CD8-positive, alpha-beta memory T cell (primary cell): ENCODE data around the gene KDM3B. TPM values are rescaled to one million over a fixed set of nuclear protein-coding genes. Genes with fewer than 3 reads are reported as not detected.
"Not testable (repeated sequence)": the region's sequence is repeated elsewhere in the genome, so short reads cannot be mapped to it uniquely, and the experiment has no call there.

ENCODE experiments used
- CTCF ChIA-PET: fragments of 350-600 bp; sonication (Branson Sonifier 250); formaldehyde crosslinking; loops from one replicate; lab custom pipeline; 2021; ENCODE audit warnings: antibody characterized with exemption; lab: Charles Lee
- POLR2A ChIA-PET: fragments of 350-600 bp; sonication (Branson Sonifier 250); formaldehyde crosslinking; loops from one replicate; lab custom pipeline; 2021; ENCODE audit warnings: antibody characterized with exemption; lab: Charles Lee
- DNase-seq, 5 donors: peaks; one replicate each; pipeline versions ENCODE4 v3.0.0 to v3.0.0-alpha.2; 2020 to 2022; ENCODE audit warnings: mixed read lengths in 1 of 5
- H3K27ac ChIP-seq: one replicate; pipeline ENCODE4 v1.7.0; 2013; ENCODE audit warnings: low read depth, mild to moderate bottlenecking, low read length, moderate library complexity
- H3K27me3 ChIP-seq: 2 replicates; pipeline ENCODE4 v1.7.0; 2013; ENCODE audit warnings: low read length, mild to moderate bottlenecking; ENCODE audit not compliant: insufficient read depth, poor library complexity, severe bottlenecking
- H3K36me3 ChIP-seq: 2 replicates; pipeline ENCODE4 v1.7.0; 2013; ENCODE audit warnings: mild to moderate bottlenecking, low read length, moderate library complexity; ENCODE audit not compliant: insufficient read depth
- H3K4me1 ChIP-seq: 2 replicates; pipeline ENCODE4 v1.7.0; 2013; ENCODE audit warnings: mild to moderate bottlenecking, low read length, moderate library complexity; ENCODE audit not compliant: insufficient read depth
- H3K4me3 ChIP-seq: 2 replicates; pipeline ENCODE4 v1.7.0; 2013; ENCODE audit warnings: mild to moderate bottlenecking, low read length
- H3K9me3 ChIP-seq: 2 replicates; pipeline ENCODE4 v1.7.0; 2013; ENCODE audit warnings: mild to moderate bottlenecking, low read length
- H3K27ac Mint-ChIP-seq, 8 donors: one replicate each; pipeline ENCODE4 v1.8.0; 2020 to 2021; ENCODE audit warnings: mixed read lengths in 8 of 8, mild to moderate bottlenecking in 6 of 8, inconsistent platforms in 3 of 8, moderate library complexity in 3 of 8
- H3K27me3 Mint-ChIP-seq, 2 donors: one replicate each; pipeline ENCODE4 v1.8.0; 2020 to 2021; ENCODE audit warnings: mixed read lengths in 2 of 2, mild to moderate bottlenecking in 1 of 2, moderate library complexity in 1 of 2
- H3K36me3 Mint-ChIP-seq, 3 donors: one replicate each; pipeline ENCODE4 v1.8.0; 2020 to 2021; ENCODE audit warnings: mixed read lengths in 3 of 3, inconsistent platforms in 1 of 3, mild to moderate bottlenecking in 1 of 3
- H3K4me1 Mint-ChIP-seq, 3 donors: one replicate each; pipeline ENCODE4 v1.8.0; 2020 to 2021; ENCODE audit warnings: mixed read lengths in 3 of 3, inconsistent platforms in 1 of 3, mild to moderate bottlenecking in 1 of 3
- H3K4me3 Mint-ChIP-seq, 7 donors: one replicate each; pipeline ENCODE4 v1.8.0; 2020 to 2021; ENCODE audit warnings: mixed read lengths in 7 of 7, mild to moderate bottlenecking in 6 of 7, moderate library complexity in 4 of 7, inconsistent platforms in 2 of 7
- H3K9me3 Mint-ChIP-seq, 5 donors: one replicate each; pipeline ENCODE4 v1.8.0; 2020 to 2022; ENCODE audit warnings: mixed read lengths in 5 of 5, mild to moderate bottlenecking in 3 of 5, moderate library complexity in 2 of 5, inconsistent platforms in 1 of 5
- polyA plus RNA-seq: library from polyadenylated mRNA; unstranded; fragments of 300-500 nt; fragmentation: Illumina TruSeq; gene quantifications from one replicate; pipeline ENCODE4 v1.2.3, GENCODE V29; 2021
- total RNA-seq, 2 experiments: library from RNA; stranded (reverse); gene quantifications; one replicate each; pipeline ENCODE4 v1.2.3, GENCODE V29; 2021

The KDM3B gene
- total and polyA plus RNA-seq, 3 experiments from 2014 or later, result 14.7 to 44.7 (median 42.4) TPM

DNA sequence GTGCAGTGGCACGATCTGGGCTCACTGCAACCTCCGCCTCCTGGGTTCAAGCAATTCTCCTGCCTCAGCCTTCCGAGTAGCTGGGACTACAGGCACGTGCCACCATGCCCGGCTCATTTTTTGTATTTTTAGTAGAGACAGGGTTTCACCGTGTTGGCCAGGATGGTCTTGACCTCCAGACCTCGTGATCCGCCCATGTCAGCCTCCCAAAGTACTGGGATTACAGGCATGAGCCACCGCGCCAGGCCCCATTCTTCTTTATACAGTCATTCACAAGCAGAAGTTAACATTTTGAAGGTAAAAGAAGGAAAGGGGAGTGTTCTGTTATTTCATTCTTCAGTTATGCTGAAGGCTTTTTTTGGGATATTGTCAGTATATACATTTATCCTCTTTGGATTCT lies 37.4 kb downstream of the KDM3B start:
- H3K27ac Mint-ChIP-seq, CTCF ChIA-PET, H3K9me3 ChIP-seq: not testable (repeated sequence)

DNA sequence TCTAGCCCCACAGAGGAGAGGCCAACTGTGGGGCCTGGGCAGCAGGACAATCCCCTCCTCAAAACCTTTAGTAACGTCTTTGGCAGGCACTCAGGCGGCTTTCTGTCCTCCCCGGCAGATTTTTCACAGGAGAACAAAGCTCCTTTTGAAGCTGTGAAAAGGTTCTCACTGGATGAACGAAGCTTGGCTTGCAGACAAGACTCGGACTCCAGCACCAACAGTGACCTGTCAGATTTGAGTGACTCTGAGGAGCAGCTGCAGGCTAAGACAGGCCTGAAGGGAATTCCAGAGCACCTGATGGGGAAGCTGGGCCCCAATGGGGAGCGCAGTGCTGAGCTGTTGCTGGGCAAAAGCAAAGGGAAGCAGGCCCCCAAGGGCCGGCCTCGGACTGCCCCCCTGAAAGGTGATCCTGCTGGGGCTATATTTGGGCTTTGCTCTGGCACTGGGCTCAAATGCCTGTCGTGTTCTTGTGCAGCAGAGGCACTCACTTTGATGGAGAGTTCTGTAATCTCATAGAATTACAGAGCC lies 39.4 kb downstream of the KDM3B start:
- POLR2A ChIA-PET, result no interaction called here
- H3K4me3 Mint-ChIP-seq, result no peak overlapping the region
- no peaks in the 10 kb centered on the region for H3K9me3 ChIP-seq
- H3K27me3 ChIP-seq, result no peaks in the 10 kb centered on the region
- H3K27me3 Mint-ChIP-seq, result no peaks in the 10 kb centered on the region
- H3K4me1 Mint-ChIP-seq, result no peaks in the 10 kb centered on the region
- H3K27ac Mint-ChIP-seq, result peak overlapping the region in 1 of 8 donors; percentile 81
- H3K36me3 ChIP-seq, result peaks cover 40% of the 10 kb centered on the region
- no peaks in the 10 kb centered on the region for H3K4me1 ChIP-seq
- H3K36me3 Mint-ChIP-seq, result peaks cover 3 to 82% (median 29%) of the 10 kb centered on the region in 3 donors
- H3K4me3 ChIP-seq, result no peak overlapping the region
- H3K27ac ChIP-seq, result no peak overlapping the region
- no peak for DNase-seq
- no peaks in the 10 kb centered on the region for H3K9me3 Mint-ChIP-seq
- CTCF ChIA-PET, result interaction anchor here (1.2 kb wide), 1 partner anchor 58 kb away, joined by 3 read pairs; no protein-coding TSS in a partner anchor

More for the DNA sequence above, 37.4 kb downstream of the KDM3B start:
- H3K27me3 Mint-ChIP-seq, H3K4me3 Mint-ChIP-seq, H3K9me3 Mint-ChIP-seq, H3K4me3 ChIP-seq, H3K4me1 ChIP-seq, POLR2A ChIA-PET, H3K4me1 Mint-ChIP-seq, DNase-seq, H3K27me3 ChIP-seq, H3K27ac ChIP-seq: not testable (repeated sequence)
- peaks cover 8 to 82% (median 34%) of the 10 kb centered on the region in 3 donors for H3K36me3 Mint-ChIP-seq
- peaks cover 50% of the 10 kb centered on the region for H3K36me3 ChIP-seq

DNA sequence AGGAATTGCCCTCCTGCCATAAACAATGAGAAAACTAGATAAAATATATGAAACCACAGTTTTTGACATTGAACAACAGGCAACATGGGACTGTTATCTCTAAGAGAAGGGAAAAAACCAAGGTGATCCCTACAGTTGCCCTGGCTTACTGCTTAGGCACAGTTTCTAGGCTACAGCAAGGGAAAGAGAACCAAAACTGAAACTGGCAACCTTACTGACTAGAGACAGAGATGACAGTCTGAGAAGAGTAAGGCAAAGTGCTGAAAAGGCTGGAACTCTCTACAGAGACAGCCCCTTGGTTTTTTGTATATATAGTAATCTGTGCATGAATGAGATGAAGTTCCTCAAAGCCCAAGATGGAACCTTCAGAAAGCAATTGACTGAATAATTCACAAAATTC lies 50.2 kb downstream of the KDM3B start:
- H3K27me3 Mint-ChIP-seq, result no peaks in the 10 kb centered on the region
- ChIA-PET CTCF (no interaction called here), POLR2A (no interaction called here)
- peak overlapping the region in 3 of 8 donors; percentile 33 to 74 (median 73) for H3K27ac Mint-ChIP-seq
- no peak overlapping the region for H3K4me3 ChIP-seq
- H3K27ac ChIP-seq, result no peak overlapping the region
- no peaks in the 10 kb centered on the region for H3K9me3 Mint-ChIP-seq
- no peaks in the 10 kb centered on the region for H3K4me1 ChIP-seq
- no peak for DNase-seq
- H3K9me3 ChIP-seq, result no peaks in the 10 kb centered on the region
- H3K36me3 Mint-ChIP-seq, result peaks cover 3 to 71% (median 25%) of the 10 kb centered on the region in 3 donors
- H3K4me1 Mint-ChIP-seq, result peaks cover 3 to 7% (median 5%) of the 10 kb centered on the region in 3 donors
- no peaks in the 10 kb centered on the region for H3K27me3 ChIP-seq
- no peak overlapping the region for H3K4me3 Mint-ChIP-seq
- H3K36me3 ChIP-seq, result peaks cover 34% of the 10 kb centered on the region

DNA sequence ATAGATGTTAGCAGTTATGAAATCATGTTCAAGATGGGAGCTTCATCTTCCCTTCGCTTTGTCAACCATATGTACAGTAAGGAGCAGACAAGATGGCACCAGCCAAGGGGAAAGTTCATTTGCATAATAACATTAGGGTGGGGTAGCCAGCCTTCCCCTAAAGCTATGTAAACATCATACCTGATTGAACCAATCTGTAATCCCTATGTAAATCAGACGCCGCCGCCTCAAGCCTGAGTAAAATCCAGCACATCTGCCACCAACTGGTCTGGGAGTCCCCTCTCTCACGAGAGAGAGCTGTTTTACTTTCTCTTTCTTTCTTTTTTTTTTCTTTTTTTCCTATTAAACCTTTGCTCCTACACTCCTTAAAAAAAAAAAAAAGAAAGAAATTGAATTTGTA lies 55.5 kb downstream of the KDM3B start:
- Histone ChIP-seq H3K27ac (no peak overlapping the region), H3K27me3 (no peaks in the 10 kb centered on the region), H3K36me3 (no peaks in the 10 kb centered on the region), H3K4me3 (no peak overlapping the region), H3K9me3 (no peaks in the 10 kb centered on the region), H3K4me1 (no peaks in the 10 kb centered on the region)
- Mint-ChIP-seq H3K27ac (peak overlapping the region in 7 of 8 donors; percentile 13 to 92 (median 63)), H3K4me3 (no peak overlapping the region), H3K27me3 (no peaks in the 10 kb centered on the region), H3K4me1 (peaks cover 1 to 13% (median 12%) of the 10 kb centered on the region in 3 donors), H3K36me3 (peaks cover 0 to 60% (median 17%) of the 10 kb centered on the region in 3 donors), H3K9me3 (no peaks in the 10 kb centered on the region)
- CTCF ChIA-PET, result no interaction called here
- POLR2A ChIA-PET, result no interaction called here
- no peak for DNase-seq

DNA sequence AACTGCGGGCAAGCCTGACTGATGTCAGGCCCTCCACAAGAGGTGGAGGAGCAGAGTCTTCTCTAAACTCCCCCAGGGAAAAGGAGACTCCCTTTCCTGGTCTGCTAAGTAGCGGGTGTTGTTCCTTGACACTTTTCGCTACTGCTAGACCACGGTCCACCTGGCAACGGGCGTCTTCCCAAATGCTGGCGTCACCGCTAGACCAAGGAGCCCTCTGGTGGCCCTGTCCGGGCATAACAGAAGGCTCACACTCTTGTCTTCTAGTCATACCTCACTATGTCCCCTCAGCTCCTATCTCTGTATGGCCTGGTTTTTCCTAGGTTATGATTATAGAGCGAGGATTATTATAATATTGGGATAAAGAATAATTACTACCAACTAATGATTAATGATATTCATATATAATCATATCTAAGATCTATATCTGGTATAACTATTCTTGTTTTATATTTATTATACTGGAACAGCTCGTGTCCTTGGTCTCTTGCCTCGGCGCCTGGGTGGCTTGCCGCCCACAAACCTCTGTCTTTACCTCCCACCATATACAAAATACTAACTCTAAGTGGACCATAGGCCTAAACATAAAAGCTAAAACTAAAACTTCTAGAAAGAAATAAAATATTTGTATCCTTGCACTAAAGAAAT lies 58.6 kb downstream of the KDM3B start:
- DNase-seq, result peak in 1 of 5 donors; percentile 6
- CTCF ChIA-PET, result interaction anchor here (1.1 to 1.3 kb wide), 2 partner anchors 19 to 58 kb away, joined by 3 read pairs; partner anchors contain the start of gene KDM3B

DNA sequence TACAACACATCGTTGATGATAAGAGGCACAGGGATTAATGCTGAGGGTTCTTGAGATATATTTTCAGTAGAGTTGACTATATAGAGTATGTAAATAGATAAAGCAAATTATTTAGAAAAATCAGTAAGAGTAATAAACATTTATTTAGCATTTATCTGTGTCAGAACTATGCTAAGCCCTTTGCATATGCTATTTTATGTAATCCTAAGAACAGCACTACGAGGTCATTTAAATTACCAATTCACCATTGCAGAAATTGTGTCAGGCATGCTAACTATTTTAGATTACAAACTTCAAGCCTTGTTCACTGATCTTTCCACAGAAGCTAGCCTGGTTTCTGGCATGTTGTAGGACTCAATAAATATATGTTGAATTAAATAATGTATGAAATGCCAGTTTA lies 66.0 kb downstream of the KDM3B start:
- Histone ChIP-seq H3K4me3 (no peak overlapping the region), H3K27me3 (no peaks in the 10 kb centered on the region), H3K36me3 (peaks cover 53% of the 10 kb centered on the region), H3K9me3 (no peaks in the 10 kb centered on the region), H3K4me1 (no peaks in the 10 kb centered on the region), H3K27ac (no peak overlapping the region)
- POLR2A ChIA-PET, result no interaction called here
- CTCF ChIA-PET, result no interaction called here
- Mint-ChIP-seq H3K9me3 (no peaks in the 10 kb centered on the region), H3K27ac (no peak overlapping the region), H3K4me3 (no peak overlapping the region), H3K36me3 (peaks cover 13 to 84% (median 34%) of the 10 kb centered on the region in 3 donors), H3K27me3 (peaks cover 0 to 2% of the 10 kb centered on the region in 2 donors), H3K4me1 (no peaks in the 10 kb centered on the region)
- no peak for DNase-seq

More for the DNA sequence above, 58.6 kb downstream of the KDM3B start:
- Mint-ChIP-seq H3K4me1 (peaks cover 1 to 13% (median 12%) of the 10 kb centered on the region in 3 donors), H3K36me3 (peaks cover 0 to 65% (median 20%) of the 10 kb centered on the region in 3 donors)
- H3K27ac ChIP-seq, H3K9me3 Mint-ChIP-seq, H3K9me3 ChIP-seq, POLR2A ChIA-PET, H3K36me3 ChIP-seq, H3K27me3 Mint-ChIP-seq, H3K27ac Mint-ChIP-seq, H3K4me3 ChIP-seq, H3K27me3 ChIP-seq, H3K4me3 Mint-ChIP-seq, H3K4me1 ChIP-seq: not testable (repeated sequence)

DNA sequence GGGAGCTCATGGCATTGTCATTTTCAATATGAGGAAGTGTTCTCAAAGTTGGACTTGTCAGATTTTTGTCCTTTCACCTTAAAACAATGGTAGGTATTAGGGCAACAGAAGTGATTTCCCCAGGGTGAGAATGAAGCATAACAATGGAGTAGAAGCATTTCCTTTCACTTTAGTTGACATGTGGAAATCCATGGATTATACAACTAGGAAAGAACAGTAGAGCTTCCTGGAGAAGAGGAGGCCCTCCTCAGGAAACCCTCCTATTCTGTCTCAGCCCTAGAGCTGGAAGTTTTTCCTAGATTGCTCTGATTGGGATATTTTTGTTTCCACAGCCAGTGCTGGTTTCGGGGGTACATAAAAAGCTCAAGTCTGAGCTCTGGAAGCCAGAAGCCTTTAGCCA lies 72.6 kb downstream of the KDM3B start:
- Mint-ChIP-seq H3K36me3 (peaks cover 27 to 82% (median 43%) of the 10 kb centered on the region in 3 donors), H3K27ac (peak overlapping the region in 3 of 8 donors; percentile 19 to 51 (median 47)), H3K27me3 (peaks cover 0 to 2% of the 10 kb centered on the region in 2 donors), H3K9me3 (no peaks in the 10 kb centered on the region), H3K4me3 (no peak overlapping the region), H3K4me1 (no peaks in the 10 kb centered on the region)
- Histone ChIP-seq H3K9me3 (no peaks in the 10 kb centered on the region), H3K4me3 (no peak overlapping the region), H3K4me1 (no peaks in the 10 kb centered on the region), H3K27me3 (no peaks in the 10 kb centered on the region), H3K36me3 (peaks cover 73% of the 10 kb centered on the region), H3K27ac (no peak overlapping the region)
- CTCF ChIA-PET, result interaction anchor here (1.0 kb wide), 1 partner anchor 13 kb away, joined by 3 read pairs; no protein-coding TSS in a partner anchor
- DNase-seq, result no peak
- POLR2A ChIA-PET, result no interaction called here

DNA sequence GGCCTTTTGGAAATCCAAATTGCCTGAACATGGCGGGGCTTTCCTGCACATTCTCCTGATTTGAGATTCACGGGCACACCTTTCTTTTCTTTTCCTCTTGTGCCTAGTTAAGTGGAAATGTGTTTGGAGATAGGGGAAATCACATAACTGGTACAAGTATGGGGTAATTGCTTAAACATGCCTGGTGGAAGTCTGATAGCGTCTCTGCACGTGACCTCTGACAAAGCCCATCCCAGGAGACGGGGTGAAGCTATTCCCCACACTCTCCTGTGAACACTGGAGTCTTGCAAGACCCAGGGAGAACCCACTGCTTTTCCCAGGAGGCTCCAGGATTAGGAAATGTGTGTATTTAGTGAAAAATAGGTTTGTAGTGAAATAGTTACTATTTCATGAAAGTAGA lies 83.5 kb downstream of the KDM3B start:
- ChIA-PET CTCF (interaction anchor here (1.3 to 4.9 kb wide), 2 partner anchors 13 to 14 kb away, joined by 3 to 25 read pairs; no protein-coding TSS in a partner anchor), POLR2A (no interaction called here)
- Mint-ChIP-seq H3K4me3 (no peak overlapping the region), H3K9me3 (no peaks in the 10 kb centered on the region), H3K27me3 (peaks cover 0 to 2% of the 10 kb centered on the region in 2 donors), H3K36me3 (peaks cover 4 to 56% (median 10%) of the 10 kb centered on the region in 3 donors), H3K27ac (no peak overlapping the region), H3K4me1 (peaks cover 17 to 26% (median 17%) of the 10 kb centered on the region in 3 donors)
- Histone ChIP-seq H3K36me3 (peaks cover 27% of the 10 kb centered on the region), H3K4me3 (no peak overlapping the region), H3K27ac (no peak overlapping the region), H3K9me3 (no peaks in the 10 kb centered on the region), H3K4me1 (peaks cover 10% of the 10 kb centered on the region), H3K27me3 (no peaks in the 10 kb centered on the region)
- no peak for DNase-seq
